Hematopoietic multipotent progenitor cell treated with erythropoietin and hydrocortisone succinate and interleukin-3 and kit ligand, for 4 days (in vitro differentiated cells): ENCODE data around the gene RPS3A.
"Not testable (repeated sequence)": the region's sequence is repeated elsewhere in the genome, so short reads cannot be mapped to it uniquely, and the experiment has no call there.

Experiments used
- DNase-seq: peaks from one replicate; pipeline ENCODE4 v3.0.0-alpha.2; 2015

Gene RPS3A

DNA sequence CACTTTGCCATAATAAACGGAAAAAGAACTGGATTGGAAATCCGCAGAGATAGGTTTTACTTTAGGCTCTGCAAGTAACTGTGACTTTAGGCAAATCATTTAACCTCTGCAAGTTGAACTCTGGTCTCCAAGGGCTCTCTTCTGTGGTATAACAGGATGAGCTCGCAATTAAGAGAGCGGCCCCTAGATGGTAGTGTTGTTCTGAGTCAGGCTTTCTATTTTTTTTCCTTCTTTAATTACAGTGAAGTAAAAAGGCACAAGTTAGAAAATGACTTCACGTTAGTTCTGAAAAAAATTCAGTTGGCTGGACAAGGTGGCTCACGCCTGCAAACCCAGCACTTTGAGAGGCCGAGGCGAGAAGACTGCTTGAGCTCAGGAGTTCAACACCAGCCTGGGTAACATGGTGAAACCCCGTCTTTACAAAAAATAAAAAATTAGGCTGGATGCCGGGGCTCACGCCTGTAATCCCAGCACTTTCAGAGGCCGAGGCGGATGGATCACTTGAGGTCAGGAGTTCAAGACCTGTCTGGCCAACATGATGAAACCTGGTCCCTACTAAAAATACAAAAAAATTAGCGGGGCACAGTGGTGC is 18.0 kb downstream of the RPS3A start:
- peak; percentile 85 for DNase-seq

DNA sequence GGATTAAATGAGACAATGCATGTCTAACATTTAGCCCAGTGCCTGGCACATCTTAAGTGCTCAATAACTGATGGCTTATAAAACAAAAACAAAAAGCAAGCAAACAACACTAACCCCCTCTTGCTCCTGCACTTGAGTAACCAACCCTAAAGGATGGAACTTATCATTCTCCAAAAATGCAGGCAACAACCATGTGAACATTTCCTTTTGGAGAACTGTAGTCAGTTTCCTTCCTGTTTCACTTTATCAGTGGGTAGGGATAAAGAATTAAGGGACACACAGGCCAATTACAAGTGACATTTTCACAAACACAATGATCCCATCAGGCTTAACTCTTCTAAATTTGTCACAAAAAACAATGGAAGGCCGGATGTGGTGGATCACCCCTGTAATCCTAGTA is 30.4 kb downstream of the RPS3A start:
- no peak for DNase-seq

DNA sequence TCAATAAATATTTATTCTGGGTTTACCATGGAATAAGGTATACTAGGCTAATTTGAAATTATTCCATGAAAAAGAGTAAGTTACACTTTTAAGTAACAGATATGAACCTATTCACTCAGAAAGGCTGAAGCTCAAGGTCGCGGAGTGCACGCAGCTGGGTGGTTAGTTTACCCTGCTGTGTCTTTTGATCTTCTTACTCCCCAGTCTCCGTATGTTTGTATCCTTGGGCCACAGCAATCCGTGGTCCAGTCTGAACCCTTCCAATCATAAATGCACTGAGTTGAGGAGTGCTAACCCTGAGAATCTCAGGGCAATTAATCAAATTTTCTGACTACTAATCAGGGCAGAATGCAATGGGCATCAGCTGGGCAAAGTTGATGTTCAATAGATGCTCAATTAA is 33.9 kb downstream of the RPS3A start:
- DNase-seq = no peak

DNA sequence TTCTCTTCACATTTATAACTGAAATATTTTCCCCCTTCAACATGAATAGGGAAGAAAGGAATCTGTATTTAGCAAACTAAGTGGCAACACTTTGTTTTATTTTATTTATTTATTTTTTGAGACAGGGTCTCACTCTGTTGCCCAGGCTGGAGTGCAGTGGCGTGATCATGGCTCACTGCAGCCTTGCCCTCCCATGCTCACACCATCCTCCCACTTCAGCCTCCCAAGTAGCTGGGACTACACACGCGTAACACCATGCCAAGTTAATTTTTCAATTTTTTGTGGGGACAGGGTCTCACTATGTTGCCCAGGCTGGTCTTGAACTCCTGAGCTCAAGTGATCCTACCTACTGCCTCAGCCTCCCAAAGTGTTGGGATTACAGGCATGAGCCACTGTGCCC is 36.6 kb downstream of the RPS3A start:
- DNase-seq = not testable (repeated sequence)

DNA sequence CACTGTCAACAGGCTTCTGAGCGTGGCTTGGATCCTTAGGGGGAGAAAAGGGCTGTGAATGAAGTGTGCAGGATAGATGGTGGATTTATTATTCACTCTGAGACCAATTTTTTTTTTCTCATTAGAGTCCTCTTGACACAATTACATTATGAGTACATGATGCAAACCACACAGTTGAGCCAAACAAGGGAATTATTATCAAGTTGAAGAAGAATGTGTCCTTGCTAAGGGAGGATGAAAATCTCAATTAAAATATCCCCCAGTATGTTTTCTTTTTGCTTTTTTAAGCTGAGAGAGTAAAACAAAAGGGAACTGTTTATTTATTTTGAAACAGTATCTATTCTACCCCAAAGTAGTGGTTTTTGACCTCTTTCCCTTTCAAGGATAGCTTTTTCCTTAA is 40.4 kb downstream of the RPS3A start:
- DNase-seq = no peak

DNA sequence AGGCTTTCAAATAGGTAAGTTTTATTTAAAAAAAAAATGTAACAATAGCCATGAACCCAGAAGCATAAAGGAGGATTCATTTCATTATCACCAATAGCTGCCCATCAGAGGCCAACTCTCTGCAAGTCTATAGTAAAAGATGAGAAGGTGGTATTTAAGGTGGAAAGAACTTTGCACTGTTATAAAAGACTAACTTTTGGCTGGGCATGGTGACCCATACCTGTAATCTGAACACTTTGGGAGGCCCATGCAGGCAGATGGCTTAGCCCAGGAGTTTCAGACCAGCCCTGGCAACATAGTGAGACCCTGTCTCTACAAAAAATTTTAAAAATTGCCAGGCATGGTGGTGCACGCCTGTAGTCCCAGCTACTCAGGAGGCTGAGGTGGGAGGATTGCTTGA is 43.3 kb downstream of the RPS3A start:
- DNase-seq = no peak

DNA sequence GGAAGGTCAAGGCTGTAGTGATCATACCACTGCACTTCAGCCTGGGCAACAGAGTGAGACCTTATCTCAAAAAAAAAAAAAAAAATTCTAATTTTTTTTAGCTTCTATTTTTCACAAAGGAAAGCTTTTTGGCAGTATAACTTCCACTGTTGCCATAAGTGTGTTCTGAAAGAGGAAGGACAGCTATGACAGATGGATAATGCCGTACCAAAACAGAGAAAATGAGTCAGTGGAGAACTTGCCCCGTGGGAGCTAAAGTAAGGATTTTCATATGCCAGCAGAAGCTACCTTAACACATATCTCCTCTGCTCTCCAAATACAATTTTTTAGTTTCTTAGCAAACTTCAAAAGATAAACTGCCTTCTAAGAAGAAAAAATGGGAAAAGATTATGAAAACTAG is 43.7 kb downstream of the RPS3A start:
- no peak for DNase-seq

DNA sequence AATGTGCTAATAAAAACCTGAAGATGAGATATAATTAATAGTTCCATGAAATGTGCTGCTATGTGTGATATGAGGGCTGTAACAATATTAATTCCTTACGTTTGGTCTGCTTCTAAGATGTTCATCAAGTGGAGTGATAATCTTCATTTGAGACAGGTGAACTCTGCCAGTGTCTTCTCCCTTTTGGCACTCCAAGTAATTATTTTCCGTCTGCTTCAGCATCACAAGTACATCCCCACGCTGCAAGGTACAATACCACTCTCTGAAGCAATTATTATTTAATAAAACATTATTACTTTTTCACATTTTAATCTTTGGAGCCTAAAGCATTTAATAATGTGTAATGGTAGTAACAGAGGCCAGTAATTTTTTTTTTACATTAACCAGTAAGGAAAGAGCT is 44.4 kb downstream of the RPS3A start:
- DNase-seq = no peak

DNA sequence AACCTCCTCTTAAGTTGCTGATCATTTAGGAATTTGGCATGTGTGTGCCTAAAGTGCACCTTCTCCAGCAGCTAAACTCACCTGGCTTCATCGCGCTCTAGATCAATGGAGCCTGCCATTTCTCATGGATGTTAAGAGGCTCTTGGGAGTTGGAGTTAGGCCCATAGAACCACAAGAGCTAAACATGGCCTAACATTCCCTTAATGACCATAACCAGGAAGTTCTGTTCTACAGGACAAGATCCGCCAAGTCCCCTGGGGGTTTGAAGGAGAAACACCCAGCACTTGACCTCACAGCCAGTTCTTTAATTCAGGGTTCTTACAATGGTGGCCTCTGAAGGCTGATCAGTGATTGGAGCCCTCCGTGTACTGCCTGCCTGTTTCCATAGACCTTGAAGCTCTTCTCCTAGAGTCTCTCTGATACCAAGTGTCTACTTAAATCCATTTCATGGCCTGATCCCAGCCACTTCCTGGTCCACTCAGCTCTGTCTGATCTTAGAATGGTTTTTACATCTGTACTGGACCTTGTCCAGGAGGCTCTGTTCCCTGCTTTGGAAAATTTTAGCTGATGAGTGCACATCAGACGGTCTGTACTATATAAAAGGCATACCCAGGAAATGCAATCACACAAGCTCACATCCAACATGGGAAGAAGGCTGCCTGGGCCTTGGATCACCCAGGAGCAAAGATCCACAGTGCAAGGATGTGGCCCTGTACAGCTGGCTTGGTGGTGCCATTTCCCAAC is 45.1 kb downstream of the RPS3A start:
- DNase-seq = no peak

DNA sequence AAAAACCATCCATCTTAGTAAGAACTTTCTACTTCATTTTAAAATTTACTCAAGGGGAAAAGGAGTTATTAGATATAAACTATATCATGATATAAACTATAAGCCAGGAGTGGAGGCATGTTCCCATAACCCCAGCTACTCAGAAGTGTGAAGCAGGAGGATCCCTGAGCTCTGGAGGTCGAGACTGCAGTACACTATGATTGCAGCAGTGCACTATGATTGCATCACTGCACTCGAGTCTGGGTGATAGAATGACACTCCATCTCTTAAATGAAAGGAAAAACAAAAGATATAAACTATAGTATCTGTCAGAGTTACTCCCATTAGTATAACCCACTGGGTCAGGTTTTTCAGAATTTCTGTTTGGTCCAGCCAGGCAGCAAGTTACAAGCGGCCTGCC is 47.6 kb downstream of the RPS3A start:
- no peak for DNase-seq

DNA sequence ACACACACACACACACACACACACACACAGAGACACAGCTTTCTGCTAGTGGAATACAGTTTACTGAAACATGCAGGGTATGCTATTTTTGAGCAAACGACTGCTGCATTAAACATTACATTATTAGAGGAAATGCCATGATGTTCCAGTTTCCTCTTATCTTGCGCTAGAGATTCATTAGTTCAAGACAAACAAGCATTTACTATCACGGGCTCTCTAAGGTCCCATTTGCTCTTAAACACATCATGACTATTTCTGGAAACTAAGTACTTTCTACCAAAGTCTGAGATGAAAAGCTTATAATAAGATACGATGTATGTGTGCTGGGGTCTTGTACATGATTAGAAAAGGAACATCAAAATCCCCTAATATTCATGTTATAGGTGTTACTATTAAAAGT is 48.8 kb downstream of the RPS3A start:
- no peak for DNase-seq

DNA sequence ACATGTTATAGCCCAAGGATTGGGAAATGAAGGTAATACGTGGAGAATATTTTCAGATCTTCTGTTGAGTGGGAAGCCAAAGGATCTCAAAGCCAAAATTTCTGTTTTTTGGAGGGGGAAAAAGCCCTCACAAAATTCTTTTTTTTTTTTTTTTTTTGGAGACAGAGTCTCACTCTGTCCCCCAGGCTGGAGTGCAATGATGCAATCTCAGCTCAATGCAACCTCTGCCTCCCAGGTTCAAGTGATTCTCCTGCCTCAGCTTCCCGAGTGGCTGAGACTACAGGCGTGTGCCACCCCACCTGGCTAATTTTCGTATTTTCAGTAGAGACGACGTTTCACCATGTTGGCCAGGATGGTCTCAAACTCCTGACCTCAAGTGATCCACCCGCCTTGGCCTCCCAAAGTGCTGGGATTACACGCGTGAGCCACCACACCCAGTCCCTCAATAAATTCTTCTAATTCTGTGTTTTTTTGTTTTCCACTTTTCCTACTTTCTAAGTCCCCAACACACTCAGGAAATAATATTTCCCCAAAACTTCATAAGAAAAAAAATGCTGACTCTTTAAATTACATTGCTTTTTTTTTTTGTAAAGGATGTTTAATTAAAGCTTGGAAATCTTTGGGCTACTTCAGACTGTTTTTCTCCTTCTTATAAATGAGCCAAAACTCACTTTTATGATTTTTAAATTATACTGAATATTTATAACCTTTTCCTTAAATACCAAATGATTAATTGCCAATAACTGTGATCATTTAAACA is 51.6 kb downstream of the RPS3A start:
- DNase-seq = no peak

DNA sequence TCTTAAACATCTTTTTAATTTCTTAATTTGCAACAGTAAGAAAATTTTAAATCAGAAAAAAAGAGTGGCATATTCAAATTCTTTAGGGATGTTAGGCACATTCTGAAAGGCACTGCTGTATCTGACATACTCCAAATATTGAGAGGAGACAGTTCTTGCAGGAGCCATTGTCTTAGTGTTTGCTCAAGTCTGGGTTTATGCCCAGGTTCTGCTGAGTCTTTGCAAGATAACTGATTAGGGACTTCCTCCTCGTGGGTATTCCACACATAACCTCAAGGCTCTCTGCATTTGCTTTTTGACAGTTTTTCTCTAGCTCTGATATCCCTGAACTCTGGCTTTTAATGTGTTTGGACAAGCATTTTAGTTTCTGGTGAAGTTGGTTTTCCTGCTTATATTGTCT is 52.6 kb downstream of the RPS3A start:
- DNase-seq = peak; percentile 55

DNA sequence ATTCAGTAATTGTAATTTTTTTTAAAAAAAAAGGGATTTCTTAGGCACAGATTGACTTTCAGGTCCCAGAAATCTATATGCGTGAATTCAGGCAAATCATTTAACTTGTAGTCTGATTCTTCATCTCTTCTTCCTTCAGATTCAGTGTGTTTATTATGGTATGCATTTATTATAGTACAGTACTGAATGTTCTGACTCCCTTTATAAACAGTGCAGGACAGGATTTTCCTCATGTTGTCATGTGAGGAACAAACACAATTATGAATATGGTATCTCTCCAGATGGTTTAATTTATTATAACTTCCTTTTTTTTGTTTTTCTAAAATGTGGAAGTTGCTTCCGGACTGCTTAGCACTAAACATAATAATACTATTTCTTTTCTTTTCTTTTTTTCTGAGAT is 54.2 kb downstream of the RPS3A start:
- DNase-seq = peak; percentile 8
